Erythroblast (primary cell): ENCODE data around the gene MMADHC.

Experiments used
- GATA1 ChIP-seq: IDR thresholded peaks from 2 replicates; pipeline ENCODE4 v1.6.1; 2011; ENCODE audit warnings: low read depth, mild to moderate bottlenecking, control low read depth, low read length, moderate library complexity
- POLR2A ChIP-seq: IDR thresholded peaks from 2 replicates; pipeline ENCODE4 v1.6.1; 2011; ENCODE audit warnings: mild to moderate bottlenecking, low read length

DNA sequence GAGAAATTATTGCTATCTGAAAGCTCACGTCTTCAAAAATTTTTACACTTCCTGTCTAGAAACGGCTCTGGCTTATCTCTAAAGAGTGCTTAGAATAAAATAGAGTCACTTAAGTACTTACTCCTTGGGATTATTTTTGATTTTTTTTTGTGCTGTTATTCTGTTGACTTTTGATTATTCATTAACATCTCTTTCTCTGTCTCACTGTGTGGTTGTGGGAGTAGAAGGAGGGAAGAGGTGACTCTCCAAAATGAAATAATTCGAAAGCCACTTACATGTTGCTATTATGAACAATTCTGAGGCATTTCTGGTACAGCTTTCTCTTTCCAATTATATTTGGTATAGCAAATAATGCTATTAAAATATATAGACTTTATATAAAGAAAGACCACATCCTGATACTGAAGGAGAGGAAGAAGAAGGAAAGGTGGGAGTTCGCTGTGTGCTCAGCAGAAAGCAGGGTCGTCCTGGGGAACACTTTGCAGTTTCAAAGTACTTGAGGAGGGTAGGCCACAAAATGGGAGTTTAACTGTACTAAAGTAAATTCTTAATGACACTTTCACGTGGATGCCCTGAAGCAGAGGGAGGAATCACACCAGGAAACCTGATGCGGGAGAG is 9.6 kb upstream of the MMADHC start:
- TF ChIP-seq POLR2A (no peak), GATA1 (no peak)
